Suprapubic skin (tissue), 3 donors: ENCODE data around the gene ADCY5.

Experiments used
- POLR2AphosphoS5 ChIP-seq, 3 donors: sonication (generic); formaldehyde crosslinking; IDR thresholded peaks; one replicate each; pipeline ENCODE4 v1.6.1; 2017; ENCODE audit warnings: antibody characterized with exemption in 3 of 3
- TF ChIP-seq, protein P1 (sequence below), 2 donors: fragments of 200-600 bp in 1 of 2; fragments of 450-650 bp in 1 of 2; sonication (generic) in 1 of 2; IDR thresholded peaks; one replicate each; pipeline ENCODE4 v1.5.1; 2016 to 2019; ENCODE audit warnings: antibody characterized with exemption in 2 of 2, mild to moderate bottlenecking in 1 of 2, moderate library complexity in 1 of 2

- TF ChIP-seq, protein P1, sequence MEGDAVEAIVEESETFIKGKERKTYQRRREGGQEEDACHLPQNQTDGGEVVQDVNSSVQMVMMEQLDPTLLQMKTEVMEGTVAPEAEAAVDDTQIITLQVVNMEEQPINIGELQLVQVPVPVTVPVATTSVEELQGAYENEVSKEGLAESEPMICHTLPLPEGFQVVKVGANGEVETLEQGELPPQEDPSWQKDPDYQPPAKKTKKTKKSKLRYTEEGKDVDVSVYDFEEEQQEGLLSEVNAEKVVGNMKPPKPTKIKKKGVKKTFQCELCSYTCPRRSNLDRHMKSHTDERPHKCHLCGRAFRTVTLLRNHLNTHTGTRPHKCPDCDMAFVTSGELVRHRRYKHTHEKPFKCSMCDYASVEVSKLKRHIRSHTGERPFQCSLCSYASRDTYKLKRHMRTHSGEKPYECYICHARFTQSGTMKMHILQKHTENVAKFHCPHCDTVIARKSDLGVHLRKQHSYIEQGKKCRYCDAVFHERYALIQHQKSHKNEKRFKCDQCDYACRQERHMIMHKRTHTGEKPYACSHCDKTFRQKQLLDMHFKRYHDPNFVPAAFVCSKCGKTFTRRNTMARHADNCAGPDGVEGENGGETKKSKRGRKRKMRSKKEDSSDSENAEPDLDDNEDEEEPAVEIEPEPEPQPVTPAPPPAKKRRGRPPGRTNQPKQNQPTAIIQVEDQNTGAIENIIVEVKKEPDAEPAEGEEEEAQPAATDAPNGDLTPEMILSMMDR (IDR thresholded peaks at IDR 0.05): no peak
- no peak for TF ChIP-seq POLR2AphosphoS5 (IDR thresholded peaks at IDR 0.05)
Observed at GRCh38 chr3:123423031-123423430, 25.9 kb downstream of the ADCY5 start.
